ENCODE data around the gene ARSI. TPM values are rescaled to one million over a fixed set of nuclear protein-coding genes. Genes with fewer than 3 reads are reported as not detected.

ARSI gene
- total RNA-seq, 1 donor from 2014 or later = 1.7 TPM

DNA sequence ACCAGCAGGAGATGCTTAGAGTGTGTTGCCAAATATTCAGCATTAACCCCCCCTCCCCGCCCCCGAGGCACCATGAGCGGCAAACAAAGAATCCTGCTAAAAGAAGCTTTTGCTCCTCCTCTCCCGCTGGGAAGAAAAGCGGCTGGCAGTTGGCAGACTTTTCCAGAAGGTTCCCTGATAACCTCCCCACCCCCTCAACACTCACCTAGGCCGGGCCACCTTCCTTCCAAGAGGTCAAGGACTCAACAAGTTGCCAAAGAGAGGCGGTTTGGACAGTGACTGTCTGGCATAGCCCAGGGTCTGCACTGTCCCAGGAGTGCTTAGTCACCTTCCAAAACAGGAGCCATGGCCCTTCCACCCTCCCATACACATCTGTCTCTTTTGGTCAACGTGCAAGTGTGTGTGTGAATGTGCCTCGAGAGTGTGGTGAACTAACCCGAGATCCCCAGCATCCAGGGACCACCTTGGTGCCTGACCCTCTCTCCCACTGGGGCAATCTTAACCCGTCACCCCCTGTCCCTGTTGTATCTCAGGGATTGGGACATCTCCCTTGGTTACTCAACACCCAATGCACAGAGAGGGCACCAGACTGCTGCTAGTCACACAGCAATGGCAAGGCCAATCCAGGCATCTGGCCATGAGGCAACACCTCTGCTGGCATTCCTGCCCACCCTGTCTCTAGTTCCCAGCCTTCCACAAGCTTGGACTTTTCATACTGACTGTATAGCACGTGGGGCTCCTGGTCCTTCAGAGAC is 32.0 kb downstream of the ARSI start:
- peak; percentile 52 for DNase-seq (ENCODE audit: low read depth)

GRCh38 chr5:150266871-150267291 is 35.8 kb downstream of the ARSI start:
- no peak for DNase-seq (ENCODE audit: low read depth)

DNA sequence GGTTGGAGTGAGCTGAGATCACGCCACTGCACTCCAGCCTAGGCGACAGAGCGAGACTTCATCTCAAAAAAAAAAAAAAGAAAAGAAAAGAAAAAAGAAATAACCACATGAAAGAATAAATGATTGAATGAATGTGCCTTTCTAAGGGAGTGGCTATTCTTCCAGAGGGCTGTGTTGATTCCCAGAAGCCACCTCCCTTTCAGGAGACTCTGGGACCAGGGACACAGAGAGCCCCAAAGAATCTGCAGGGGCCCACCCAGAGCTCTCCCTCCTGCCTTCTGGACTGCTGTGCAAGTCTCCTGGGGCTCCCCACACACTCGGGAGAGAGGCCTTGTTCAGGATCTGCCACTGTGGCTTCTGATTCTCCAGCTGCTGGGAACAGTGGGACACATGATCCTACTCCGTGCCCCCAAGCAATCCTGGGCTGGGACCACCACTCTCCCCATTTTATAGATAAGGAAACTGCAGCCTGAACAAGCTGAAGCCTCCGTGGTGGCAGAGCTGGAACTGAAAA is 36.8 kb downstream of the ARSI start:
- no peak for DNase-seq (ENCODE audit: low read depth)

- DNase-seq (ENCODE audit: low read depth) = no peak
Measured at GRCh38 chr5:150264667-150265603, 37.8 kb downstream of the ARSI start.

DNA sequence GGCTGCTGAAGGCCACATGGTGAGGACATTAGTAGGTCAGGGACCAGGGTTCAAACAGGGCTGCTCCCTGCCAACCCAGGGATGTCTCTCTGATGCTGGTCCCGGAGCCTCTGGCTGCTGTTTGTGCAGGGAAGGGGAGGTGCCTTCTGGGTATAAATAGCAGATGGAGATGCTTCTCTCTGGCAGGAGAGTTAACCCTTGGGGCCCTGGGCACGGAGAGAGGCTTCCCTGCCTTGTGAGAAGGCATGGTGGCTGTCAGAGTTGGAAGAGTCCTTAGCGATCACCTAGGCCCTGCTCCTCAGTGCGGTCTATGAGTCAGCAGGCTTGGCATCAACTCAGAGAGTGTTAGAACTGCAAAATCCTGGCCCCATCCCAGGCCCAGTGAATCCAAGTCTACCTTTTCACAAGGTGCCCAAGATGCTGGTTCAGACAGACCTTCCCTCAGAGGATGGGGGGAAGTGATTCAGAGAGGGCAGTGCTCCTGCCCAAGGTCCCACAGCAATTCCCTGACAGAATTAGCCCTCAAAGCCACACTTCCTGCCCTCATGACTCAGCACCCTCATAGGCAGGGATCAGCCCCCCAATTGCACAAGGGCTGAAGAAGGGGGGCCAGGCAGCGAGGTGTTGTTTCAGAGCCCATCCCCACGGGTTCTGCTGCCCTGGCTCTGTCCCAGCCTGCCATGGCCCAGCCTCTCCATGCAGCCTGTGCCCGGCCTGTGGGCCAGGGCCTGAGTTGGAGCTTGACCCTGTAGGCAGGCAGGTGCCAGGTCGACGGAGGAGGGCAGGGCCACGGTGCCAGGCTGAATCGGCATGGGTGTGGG is 38.7 kb downstream of the ARSI start:
- DNase-seq (ENCODE audit: low read depth) = peak; percentile 78

DNA sequence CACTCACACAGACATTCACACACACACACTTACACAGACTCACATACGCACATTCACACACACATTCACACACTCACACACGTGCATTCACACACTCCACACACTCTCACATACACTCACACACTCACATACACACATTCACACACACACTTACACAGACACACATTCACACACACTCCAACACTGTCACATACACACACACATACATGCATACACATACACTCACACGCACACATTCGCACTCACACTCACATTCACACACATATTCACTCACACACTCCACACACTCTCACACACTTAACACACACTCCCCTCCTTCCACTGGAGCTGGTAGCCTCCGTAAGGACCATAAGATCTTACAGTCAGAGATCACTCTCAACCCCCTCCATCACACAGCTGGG is 39.3 kb downstream of the ARSI start:
- no peak for DNase-seq (ENCODE audit: low read depth)

- DNase-seq (ENCODE audit: low read depth) = no peak
Measured at GRCh38 chr5:150262502-150262901, 40.2 kb downstream of the ARSI start.

- DNase-seq (ENCODE audit: low read depth) = no peak
Measured at GRCh38 chr5:150261231-150261630, 41.5 kb downstream of the ARSI start.

- DNase-seq (ENCODE audit: low read depth) = peak; percentile 85
Measured at GRCh38 chr5:150258130-150258529, 44.6 kb downstream of the ARSI start.

DNA sequence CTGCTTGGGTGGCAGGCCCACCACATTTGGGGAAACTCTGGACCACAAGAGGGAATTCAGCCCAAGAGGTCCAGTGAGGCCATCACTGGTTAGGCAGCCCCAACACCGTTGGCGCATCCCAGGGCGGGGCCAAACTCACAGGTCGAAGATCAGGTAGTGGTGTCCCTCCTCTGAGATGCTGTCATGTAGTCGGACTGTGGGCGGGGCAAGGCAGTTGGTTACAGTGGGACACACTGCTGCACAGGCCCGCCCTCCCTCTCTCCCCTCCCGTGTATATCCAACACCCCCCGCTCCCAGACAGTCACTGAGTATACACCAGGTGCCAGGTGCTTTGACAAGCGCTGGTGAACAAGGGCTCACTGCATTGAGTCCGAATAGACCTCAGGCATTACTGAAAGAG is 45.3 kb downstream of the ARSI start:
- DNase-seq (ENCODE audit: low read depth) = no peak

DNA sequence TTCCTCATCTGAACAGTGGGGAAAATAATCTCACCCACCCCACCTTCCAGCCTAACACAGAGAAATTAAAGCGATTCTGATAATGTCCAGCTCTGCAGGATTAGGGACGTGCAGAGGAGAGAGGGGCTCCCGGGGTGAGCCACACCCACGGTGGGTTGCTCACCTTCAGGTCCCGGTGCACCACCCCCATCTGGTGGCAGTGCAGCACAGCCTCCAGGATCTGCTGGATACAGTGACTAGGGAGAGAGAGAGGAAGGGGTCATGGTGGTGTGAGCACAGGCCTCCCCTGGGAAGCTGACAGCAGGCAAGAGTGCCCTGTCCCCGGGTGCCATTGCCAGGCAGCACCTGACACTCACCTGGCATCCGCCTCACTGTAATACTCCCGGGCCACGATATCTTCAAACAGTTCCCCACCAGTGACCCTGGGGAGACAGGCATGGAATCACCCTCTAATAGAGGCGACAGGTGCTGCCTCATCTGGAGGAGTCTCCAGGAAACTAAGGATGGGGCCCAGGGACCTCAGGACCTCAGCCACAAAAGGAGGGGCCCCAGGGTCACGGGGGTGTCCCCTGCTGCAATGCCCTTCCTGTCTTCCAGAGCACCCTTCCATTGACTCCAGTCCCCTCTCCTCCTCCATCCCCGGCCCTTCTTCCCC is 46.2 kb downstream of the ARSI start:
- DNase-seq (ENCODE audit: low read depth) = no peak

GRCh38 chr5:150255659-150256409 is 46.9 kb downstream of the ARSI start:
- DNase-seq (ENCODE audit: low read depth) = peak; percentile 33

DNA sequence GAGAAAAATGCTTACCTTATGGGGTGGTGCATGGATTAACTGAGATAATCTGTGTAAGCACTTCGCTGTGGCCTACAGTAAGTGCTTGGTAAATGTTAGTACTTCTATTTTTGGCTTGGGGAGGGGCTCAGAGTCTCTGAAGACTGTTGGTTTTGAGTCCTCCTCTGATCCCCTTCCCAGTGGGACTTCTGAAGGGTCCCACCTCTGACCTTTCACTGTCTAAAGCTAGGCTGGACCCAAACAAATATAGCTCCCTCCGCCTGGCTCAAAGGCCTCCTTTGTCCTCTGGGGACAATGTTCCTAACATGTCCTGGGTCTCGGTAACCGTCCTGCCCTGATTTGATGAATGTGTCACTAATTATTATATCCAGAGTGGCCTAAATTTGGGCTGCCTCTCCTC is 47.9 kb downstream of the ARSI start:
- no peak for DNase-seq (ENCODE audit: low read depth)

DNA sequence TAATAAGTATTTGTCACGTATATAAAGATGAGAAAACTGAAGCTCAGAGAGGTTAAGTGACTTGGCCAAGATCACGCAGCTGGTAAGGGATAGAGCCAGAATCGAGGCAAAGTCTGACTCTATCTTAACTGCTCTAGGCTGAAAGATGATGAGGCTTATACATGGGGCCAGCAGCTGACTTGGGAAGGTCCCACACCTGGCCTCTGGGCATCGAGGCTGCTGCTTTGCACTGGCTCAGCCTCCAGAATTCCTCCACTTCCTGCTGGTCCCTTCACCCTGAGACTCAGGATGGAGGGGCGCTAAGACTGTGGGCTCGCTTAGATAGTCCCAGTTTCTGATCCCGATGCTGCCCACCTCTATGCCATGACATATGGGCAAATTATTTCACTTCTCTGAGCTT is 48.3 kb downstream of the ARSI start:
- no peak for DNase-seq (ENCODE audit: low read depth)

DNA sequence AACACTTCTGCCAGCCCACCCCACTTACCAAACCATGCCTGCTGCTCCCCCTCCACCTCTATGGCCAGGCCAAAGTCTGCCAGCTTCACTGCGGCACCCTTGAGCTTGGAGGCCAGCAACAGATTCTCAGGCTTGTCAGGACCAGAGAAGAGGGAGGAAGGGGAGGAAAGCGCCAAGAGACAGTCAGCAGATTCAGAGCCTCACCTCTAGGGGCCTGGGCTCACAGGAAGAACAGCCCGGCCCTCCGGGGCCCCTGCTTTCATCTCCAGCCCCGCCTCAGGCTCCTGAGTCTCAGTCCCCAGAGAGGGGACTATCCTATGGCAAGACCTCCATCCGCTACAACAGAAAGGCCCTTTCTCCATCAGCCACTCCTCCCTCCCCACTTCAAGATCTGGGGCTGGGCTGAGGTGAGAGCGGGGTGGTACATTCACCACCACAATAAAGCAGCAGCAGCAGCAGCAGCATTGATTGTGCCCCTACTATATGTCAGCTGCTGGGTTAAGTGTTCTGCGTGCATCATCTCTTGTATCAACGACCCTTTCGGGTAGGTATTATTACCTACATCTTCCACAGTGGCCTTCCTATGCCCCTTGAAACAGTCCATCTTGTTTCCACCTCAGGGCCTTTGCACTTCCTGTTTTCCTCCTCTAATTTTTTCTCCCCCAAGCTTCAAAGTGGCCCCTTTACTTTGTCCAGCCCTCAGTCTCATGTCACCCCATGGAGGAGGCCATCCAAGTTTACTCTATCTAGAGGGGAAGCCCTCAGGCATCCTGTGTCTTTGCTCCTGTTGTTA is 49.1 kb downstream of the ARSI start:
- DNase-seq (ENCODE audit: low read depth) = no peak

DNA sequence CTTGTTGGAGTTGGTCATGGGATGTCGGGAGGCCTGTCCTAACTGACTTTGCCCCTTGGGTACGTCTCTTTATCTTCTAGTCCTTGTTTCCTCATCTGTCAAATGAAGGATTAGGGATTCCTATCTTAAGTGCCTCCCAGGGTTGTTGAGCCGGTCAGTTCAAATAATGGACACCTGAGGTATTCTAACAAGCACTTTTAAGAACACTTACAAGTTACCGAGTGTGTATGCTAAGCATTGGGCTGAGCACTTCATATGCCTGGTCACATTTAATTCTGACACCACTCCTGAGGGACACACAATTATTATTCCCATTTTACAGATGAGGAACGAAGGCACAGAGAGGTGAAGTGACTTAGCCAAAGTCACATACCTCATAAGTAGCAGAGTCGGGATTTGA is 50.2 kb downstream of the ARSI start:
- no peak for DNase-seq (ENCODE audit: low read depth)

- no peak for DNase-seq (ENCODE audit: low read depth)
Measured at GRCh38 chr5:150251504-150251903, 51.2 kb downstream of the ARSI start.

GRCh38 chr5:150249744-150250143 is 53.0 kb downstream of the ARSI start:
- DNase-seq (ENCODE audit: low read depth) = no peak

DNA sequence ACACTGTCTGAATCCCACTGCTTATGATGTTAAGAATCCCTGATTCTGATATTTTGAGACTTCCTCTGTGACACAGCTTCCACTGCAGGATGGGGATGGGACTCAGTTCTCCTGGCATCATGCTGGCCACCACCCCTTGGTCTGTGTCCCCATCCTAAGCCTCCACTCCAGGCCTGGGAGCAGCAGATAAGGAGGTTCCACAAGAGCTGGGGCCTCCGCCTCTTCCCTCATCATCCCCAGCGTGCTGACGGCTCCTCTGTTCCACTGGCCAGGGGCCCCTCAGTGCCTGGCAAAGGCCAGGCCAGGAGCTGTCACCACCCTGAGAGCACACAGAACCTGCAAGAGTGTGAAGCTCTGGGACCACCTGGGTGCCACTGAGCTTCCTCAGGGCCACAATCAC is 53.8 kb downstream of the ARSI start:
- DNase-seq (ENCODE audit: low read depth) = no peak
